ENCODE data around the gene SERPINI1.

SERPINI1 gene, protein sequence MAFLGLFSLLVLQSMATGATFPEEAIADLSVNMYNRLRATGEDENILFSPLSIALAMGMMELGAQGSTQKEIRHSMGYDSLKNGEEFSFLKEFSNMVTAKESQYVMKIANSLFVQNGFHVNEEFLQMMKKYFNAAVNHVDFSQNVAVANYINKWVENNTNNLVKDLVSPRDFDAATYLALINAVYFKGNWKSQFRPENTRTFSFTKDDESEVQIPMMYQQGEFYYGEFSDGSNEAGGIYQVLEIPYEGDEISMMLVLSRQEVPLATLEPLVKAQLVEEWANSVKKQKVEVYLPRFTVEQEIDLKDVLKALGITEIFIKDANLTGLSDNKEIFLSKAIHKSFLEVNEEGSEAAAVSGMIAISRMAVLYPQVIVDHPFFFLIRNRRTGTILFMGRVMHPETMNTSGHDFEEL

DNA sequence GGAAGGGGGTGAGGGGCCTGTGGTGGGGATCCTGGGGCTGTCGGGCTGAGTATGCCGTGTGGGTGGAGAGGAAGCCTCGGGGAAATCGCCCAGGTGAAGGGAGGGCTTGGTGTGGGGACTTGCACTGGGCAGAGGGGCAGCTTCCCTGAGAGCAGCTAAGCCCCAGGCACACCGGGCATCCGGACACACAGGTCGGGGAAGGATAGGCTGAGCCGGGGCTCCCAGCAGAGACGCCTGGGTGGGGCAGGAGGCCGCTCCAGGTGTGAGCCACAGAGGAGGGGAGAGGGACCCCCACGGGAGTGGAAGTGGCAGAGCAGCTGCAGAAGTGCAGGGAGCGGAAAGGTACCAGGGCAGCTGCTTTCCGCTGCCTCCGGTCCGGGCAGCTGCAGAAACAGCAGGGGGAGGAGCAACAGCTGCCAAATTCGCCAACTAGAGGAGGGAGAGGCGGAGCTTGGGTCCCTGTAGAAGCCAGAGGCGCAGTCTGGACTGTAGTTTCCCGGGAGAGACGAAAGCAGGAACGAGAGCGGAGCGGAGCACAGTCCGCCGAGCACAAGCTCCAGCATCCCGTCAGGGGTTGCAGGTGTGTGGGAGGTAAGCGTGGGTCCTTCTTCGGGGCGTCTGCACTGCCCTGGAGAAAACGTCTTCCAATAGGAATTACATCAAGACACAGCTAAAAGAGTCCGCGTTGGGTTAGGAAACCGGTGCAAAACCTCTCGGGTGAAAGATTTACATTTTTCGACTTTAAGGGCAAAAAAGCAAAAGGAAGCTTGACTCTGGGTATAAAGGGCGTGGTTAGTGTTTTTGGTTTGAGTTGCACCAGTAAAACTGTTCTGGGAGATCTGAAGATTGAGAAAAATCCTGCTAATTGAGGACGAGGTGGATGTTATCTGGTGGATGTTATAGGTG lies at the start of gene SERPINI1:
SERPINI1 (plus strand) TSS at position 489 of the 906 bp plus-strand sequence. CDS start 53,408 bp downstream, outside the sequence.
- TF ChIP-seq, protein P1, sequence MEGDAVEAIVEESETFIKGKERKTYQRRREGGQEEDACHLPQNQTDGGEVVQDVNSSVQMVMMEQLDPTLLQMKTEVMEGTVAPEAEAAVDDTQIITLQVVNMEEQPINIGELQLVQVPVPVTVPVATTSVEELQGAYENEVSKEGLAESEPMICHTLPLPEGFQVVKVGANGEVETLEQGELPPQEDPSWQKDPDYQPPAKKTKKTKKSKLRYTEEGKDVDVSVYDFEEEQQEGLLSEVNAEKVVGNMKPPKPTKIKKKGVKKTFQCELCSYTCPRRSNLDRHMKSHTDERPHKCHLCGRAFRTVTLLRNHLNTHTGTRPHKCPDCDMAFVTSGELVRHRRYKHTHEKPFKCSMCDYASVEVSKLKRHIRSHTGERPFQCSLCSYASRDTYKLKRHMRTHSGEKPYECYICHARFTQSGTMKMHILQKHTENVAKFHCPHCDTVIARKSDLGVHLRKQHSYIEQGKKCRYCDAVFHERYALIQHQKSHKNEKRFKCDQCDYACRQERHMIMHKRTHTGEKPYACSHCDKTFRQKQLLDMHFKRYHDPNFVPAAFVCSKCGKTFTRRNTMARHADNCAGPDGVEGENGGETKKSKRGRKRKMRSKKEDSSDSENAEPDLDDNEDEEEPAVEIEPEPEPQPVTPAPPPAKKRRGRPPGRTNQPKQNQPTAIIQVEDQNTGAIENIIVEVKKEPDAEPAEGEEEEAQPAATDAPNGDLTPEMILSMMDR (IDR thresholded peaks at IDR 0.05; ENCODE audit: low read depth, low read length, missing control alignments), result no peak
- peak; percentile 61 for DNase-seq (ENCODE audit: low read depth)
- H3K4me3 ChIP-seq (ENCODE audit: low read depth, low read length), result peak within 1 kb of the TSS; percentile 81

DNA sequence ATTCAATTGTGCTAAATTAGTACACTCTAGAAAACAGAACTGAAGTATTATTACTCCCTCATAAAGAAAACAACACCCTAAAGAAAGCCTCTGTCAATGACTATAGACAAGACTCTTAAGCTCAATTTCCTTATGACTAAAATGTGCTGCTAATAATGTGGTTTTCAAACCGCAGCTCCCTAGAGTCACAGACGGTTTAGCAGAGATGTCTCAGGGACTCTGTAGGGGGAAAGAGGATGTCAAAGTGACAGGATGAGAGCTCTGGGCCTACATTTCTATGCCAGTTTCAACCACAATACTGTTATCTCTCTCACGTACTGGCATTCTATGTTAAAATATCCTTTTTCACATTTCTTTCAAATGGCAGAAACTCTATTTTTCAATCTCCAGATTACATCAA lies 44.2 kb upstream of the SERPINI1 start:
- no peak overlapping the region for H3K4me3 ChIP-seq (ENCODE audit: low read depth, low read length)
- TF ChIP-seq, protein P1 (IDR thresholded peaks at IDR 0.05; ENCODE audit: low read depth, low read length, missing control alignments), result no peak
- peak; percentile 71 for DNase-seq (ENCODE audit: low read depth)

DNA sequence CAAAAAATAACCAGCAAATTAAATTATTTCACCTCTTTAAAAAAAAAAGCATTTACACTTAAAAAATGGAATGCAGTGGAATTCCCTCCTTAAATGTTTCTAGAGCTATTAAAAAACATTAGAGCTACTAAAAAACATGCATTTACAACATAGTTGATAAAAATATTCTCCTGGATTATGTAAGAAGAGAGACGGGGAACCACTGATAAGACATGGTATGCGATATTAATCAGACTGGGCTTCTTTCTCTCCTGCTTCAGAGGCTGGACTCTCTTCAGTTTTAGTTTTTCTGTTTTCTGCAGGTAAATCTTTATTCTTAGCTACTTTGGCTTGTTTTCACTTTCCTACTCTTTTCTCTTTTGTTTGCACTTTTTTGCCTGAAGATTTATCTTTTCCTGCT lies 41.4 kb upstream of the SERPINI1 start:
- DNase-seq (ENCODE audit: low read depth), result no peak
- H3K4me3 ChIP-seq (ENCODE audit: low read depth, low read length), result no peak overlapping the region
- TF ChIP-seq, protein P1 (IDR thresholded peaks at IDR 0.05; ENCODE audit: low read depth, low read length, missing control alignments), result no peak

DNA sequence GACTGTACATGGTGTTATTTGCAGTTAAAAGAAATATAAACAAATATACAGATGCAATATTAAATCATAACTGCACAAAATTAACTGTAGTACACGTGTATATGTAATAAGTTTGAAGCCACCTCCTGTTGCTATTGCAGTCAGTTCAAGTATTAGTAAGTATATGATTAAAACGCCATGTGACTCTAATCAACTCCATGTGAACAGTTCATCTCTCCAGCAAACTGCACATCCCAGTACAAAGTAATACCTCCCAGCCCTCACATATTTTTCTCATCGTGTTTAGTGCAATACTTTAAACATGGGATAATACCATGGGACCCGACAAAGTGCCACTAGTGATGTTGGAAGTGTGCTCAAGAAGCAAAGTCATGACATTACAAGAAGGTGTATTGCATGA lies 35.5 kb upstream of the SERPINI1 start:
- TF ChIP-seq, protein P1 (IDR thresholded peaks at IDR 0.05; ENCODE audit: low read depth, low read length, missing control alignments), result no peak
- no peak for DNase-seq (ENCODE audit: low read depth)

DNA sequence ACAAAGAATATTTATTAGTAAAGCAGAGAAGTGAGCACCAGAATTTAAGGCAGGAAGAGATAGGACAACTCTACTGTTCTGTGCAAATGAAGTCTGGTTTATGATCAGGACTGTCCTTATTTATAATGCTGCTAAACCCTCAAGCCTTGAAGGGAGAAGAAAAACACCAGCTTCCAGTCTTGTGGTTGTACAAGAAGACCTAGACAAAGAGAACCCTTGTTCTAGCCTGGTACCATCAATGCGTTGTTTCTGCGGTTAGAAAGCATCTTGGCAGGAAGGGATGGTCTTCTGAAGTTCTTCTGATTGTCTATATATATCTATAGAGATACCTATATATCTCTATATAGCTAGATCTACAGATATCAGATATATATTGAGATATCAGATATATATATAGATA lies 34.6 kb upstream of the SERPINI1 start:
- TF ChIP-seq, protein P1 (IDR thresholded peaks at IDR 0.05; ENCODE audit: low read depth, low read length, missing control alignments), result no peak
- H3K4me3 ChIP-seq (ENCODE audit: low read depth, low read length), result no peak overlapping the region
- DNase-seq (ENCODE audit: low read depth), result no peak

More for the DNA sequence above, 35.5 kb upstream of the SERPINI1 start:
- H3K4me3 ChIP-seq (ENCODE audit: low read depth, low read length), result no peak overlapping the region

DNA sequence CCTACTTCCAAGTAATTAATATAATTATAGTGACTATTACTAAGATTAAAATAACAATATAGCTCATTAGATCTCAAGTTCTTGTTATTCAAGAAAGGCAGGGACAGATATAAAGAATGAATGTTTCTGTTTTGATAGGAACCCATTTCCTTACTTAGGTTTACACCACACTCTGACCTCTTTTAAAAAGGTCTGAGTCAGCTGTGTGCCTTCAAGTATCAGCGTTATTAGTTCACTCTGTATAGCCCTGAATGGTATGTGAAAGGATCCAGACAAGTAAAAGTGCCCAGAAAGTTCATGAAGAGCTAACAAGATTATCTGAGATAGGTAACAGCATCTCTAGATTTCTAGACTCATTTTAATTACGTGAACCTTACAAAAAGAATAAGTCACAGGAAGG lies 29.7 kb upstream of the SERPINI1 start:
- H3K4me3 ChIP-seq (ENCODE audit: low read depth, low read length), result no peak overlapping the region
- DNase-seq (ENCODE audit: low read depth), result no peak
- TF ChIP-seq, protein P1 (IDR thresholded peaks at IDR 0.05; ENCODE audit: low read depth, low read length, missing control alignments), result no peak
